ENCODE measurements around the gene TIMELESS. TPM values are rescaled to one million over a fixed set of nuclear protein-coding genes. Genes with fewer than 3 reads are reported as not detected.

The TIMELESS gene
- total RNA-seq, 1 donor from 2014 or later = 108 TPM

DNA sequence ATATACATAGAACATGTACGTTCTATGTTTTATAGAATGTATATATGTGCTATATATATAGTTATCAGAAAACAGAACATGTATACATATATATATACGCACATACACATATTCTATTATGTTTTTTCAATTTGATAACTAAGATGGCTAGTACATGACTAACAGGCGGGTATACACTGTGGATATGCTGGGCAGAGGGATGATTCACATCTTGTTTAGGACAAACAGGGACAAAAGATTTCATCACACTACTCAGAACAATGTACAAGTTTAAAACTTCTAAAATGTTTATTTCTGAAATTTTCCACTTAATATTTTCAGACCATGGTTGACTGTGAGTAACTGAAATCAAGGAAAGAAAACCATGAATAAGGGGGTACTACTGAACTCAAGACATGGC lies 17.4 kb downstream of the TIMELESS start:
- Mint-ChIP-seq H3K27ac (ENCODE audit: unreplicated experiment) (no peak overlapping the region), H3K36me3 (ENCODE audit: low read depth) (peaks cover 12% of the 10 kb centered on the region), H3K4me3 (no peak overlapping the region), H3K4me1 (no peaks in the 10 kb centered on the region), H3K9me3 (no peaks in the 10 kb centered on the region), H3K27me3 (ENCODE audit: low read depth) (no peaks in the 10 kb centered on the region)
- DNase-seq (ENCODE audit: low read depth, low spot score) = no peak
- TF ChIP-seq, protein P1, sequence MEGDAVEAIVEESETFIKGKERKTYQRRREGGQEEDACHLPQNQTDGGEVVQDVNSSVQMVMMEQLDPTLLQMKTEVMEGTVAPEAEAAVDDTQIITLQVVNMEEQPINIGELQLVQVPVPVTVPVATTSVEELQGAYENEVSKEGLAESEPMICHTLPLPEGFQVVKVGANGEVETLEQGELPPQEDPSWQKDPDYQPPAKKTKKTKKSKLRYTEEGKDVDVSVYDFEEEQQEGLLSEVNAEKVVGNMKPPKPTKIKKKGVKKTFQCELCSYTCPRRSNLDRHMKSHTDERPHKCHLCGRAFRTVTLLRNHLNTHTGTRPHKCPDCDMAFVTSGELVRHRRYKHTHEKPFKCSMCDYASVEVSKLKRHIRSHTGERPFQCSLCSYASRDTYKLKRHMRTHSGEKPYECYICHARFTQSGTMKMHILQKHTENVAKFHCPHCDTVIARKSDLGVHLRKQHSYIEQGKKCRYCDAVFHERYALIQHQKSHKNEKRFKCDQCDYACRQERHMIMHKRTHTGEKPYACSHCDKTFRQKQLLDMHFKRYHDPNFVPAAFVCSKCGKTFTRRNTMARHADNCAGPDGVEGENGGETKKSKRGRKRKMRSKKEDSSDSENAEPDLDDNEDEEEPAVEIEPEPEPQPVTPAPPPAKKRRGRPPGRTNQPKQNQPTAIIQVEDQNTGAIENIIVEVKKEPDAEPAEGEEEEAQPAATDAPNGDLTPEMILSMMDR (conservative IDR thresholded peaks at IDR 0.05) = no peak

DNA sequence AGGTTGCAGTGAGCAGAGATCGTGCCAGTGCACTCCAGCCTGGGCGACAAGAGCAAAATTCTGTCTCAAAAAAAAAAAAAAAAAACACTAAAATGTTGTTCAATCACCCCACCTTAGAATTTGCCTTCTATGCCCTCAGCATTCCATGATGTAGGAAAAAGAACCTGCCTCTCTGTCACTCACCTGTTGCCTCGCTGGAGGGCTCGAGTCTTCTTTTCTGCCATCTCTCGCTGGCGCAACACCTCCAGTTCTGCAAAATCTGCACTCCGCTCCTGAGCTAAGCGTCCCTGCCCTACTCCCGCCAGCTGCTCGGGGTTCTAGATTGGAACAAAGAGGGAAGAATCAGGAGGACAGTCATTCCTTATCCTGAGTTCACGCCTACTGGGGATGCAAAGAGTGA lies 17.9 kb downstream of the TIMELESS start:
- TF ChIP-seq, protein P1 (conservative IDR thresholded peaks at IDR 0.05) = no peak
- H3K27me3 Mint-ChIP-seq (ENCODE audit: low read depth) = no peaks in the 10 kb centered on the region
- no peak for DNase-seq (ENCODE audit: low read depth, low spot score)
- no peak overlapping the region for H3K4me3 Mint-ChIP-seq
- no peaks in the 10 kb centered on the region for H3K9me3 Mint-ChIP-seq
- peak overlapping the region; percentile 12 for H3K27ac Mint-ChIP-seq (ENCODE audit: unreplicated experiment)
- H3K4me1 Mint-ChIP-seq = no peaks in the 10 kb centered on the region
- peaks cover 12% of the 10 kb centered on the region for H3K36me3 Mint-ChIP-seq (ENCODE audit: low read depth)

DNA sequence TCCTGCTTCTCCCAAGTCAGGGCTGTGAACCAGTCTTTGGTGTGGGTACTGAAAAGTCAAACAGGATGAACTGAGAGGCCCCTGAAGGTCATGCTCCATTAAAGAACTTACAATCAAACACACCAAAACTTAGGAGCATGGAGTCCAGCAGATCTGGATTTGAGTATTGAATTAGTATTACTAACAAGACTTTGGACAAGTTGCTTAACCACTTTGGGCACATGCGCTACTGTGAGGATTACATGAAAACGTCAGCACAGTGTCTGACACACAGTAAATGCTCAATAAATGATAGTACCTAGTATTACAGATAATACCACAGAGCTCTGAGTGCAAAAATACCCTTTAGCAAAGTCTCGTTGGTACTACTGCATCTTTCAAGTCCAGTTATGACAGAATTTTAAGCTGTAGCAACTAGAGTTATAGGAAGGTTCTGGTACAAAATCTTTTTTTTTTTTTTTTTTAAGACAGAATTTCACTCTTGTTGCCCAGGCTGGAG lies 23.2 kb downstream of the TIMELESS start:
- Mint-ChIP-seq H3K36me3 (ENCODE audit: low read depth) (peaks cover 16% of the 10 kb centered on the region), H3K4me1 (no peaks in the 10 kb centered on the region), H3K27me3 (ENCODE audit: low read depth) (no peaks in the 10 kb centered on the region), H3K9me3 (no peaks in the 10 kb centered on the region), H3K4me3 (no peak overlapping the region), H3K27ac (ENCODE audit: unreplicated experiment) (no peak overlapping the region)
- TF ChIP-seq, protein P1 (conservative IDR thresholded peaks at IDR 0.05) = no peak
- no peak for DNase-seq (ENCODE audit: low read depth, low spot score)

DNA sequence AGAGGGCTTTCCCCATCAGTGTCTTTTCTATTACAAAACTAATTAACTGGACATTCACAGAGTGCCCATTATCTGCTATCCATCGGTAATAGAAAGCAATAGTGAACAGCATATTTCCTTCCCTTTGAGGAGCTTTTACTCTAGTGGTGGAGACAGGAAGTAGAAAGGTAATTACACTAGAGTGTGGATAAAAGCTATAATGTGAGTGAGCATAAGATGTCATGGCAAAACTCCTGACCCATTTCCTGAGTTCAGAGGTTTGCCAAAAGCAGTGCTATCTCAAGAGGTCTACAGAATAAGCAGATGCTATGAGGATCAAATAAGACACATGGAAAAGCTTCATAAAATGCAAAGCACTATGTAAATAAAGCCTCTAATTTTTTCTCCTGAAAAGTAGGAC lies 24.0 kb downstream of the TIMELESS start:
- H3K27ac Mint-ChIP-seq (ENCODE audit: unreplicated experiment) = no peak overlapping the region
- DNase-seq (ENCODE audit: low read depth, low spot score) = no peak
- no peak overlapping the region for H3K4me3 Mint-ChIP-seq
- H3K36me3 Mint-ChIP-seq (ENCODE audit: low read depth) = peaks cover 19% of the 10 kb centered on the region
- H3K27me3 Mint-ChIP-seq (ENCODE audit: low read depth) = no peaks in the 10 kb centered on the region
- H3K9me3 Mint-ChIP-seq = no peaks in the 10 kb centered on the region
- TF ChIP-seq, protein P1 (conservative IDR thresholded peaks at IDR 0.05) = no peak
- H3K4me1 Mint-ChIP-seq = no peaks in the 10 kb centered on the region

DNA sequence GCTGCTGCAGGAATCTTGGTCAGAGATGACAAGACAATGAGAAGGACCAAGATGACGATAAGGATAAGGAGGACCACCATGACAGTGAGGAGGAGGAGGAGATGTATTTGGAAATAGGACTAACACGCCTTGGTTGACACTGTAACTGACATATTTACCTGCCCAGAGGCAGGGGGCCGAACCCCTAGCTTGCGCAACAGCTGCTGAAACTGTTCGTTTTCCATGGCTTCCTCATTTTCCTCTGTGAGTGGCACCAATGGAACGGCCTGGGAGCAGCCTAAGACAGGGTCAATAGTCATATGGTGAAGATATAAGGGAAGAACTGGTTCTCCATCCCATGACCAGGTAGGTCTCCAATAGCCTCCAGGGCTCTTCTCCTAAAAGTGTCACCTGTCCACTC lies 28.8 kb downstream of the TIMELESS start:
- DNase-seq (ENCODE audit: low read depth, low spot score) = no peak
- H3K4me1 Mint-ChIP-seq = no peaks in the 10 kb centered on the region
- H3K36me3 Mint-ChIP-seq (ENCODE audit: low read depth) = peaks cover 17% of the 10 kb centered on the region
- H3K4me3 Mint-ChIP-seq = no peak overlapping the region
- no peaks in the 10 kb centered on the region for H3K27me3 Mint-ChIP-seq (ENCODE audit: low read depth)
- no peak overlapping the region for H3K27ac Mint-ChIP-seq (ENCODE audit: unreplicated experiment)
- H3K9me3 Mint-ChIP-seq = no peaks in the 10 kb centered on the region
- TF ChIP-seq, protein P1 (conservative IDR thresholded peaks at IDR 0.05) = no peak

DNA sequence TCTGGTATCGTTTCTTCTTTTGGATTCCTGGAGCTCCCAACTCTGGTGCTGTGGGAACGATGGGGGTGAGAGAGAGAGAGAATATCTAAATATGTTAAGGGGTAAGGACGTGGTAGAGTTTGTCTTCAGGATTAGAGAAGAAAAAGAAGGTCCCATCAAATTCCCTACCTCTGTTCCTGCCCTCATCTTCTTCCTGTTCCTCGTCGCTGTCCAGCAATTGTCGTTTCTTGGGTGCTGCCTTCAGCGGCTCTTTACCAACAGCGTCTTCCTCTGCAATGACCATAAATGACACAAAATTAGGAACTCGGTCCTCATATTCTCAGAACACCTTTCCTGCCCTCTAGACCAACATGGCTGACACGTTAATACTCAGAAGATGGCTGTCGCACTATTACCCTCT lies 31.5 kb downstream of the TIMELESS start:
- TF ChIP-seq, protein P1 (conservative IDR thresholded peaks at IDR 0.05) = no peak
- Mint-ChIP-seq H3K4me3 (no peak overlapping the region), H3K4me1 (no peaks in the 10 kb centered on the region), H3K9me3 (no peaks in the 10 kb centered on the region), H3K27ac (ENCODE audit: unreplicated experiment) (no peak overlapping the region), H3K36me3 (ENCODE audit: low read depth) (peaks cover 15% of the 10 kb centered on the region), H3K27me3 (ENCODE audit: low read depth) (no peaks in the 10 kb centered on the region)
- DNase-seq (ENCODE audit: low read depth, low spot score) = no peak
